Upper lobe of left lung (tissue), 6 donors: ENCODE measurements around the gene FAF1. TPM values are rescaled to one million over a fixed set of nuclear protein-coding genes. Genes with fewer than 3 reads are reported as not detected.

Source experiments
- ATAC-seq, 2 donors: fragments of 200-7000 bp; cut with Tn5 transposase; one replicate each; pipeline ENCODE4 v1.9.1; 2022; ENCODE audit warnings: mild to moderate bottlenecking in 2 of 2, moderate library complexity in 2 of 2; ENCODE audit not compliant: low FRiP score in 2 of 2
- DNase-seq, 2 donors: peaks; one replicate each; pipeline ENCODE4 v3.0.0-alpha.2; 2019 to 2020
- H3K27ac ChIP-seq, 4 donors: fragments of 200-600 bp; sonication (generic); one replicate each; pipeline ENCODE4 v1.5.1; 2016 to 2019
- H3K27me3 ChIP-seq, 4 donors: fragments of 200-600 bp; sonication (generic); one replicate each; pipeline ENCODE4 v1.5.1; 2017 to 2019
- H3K36me3 ChIP-seq, 4 donors: fragments of 200-600 bp; sonication (generic); one replicate each; pipeline ENCODE4 v1.5.1; 2016 to 2019
- H3K4me1 ChIP-seq, 4 donors: fragments of 200-600 bp; sonication (generic); one replicate each; pipeline ENCODE4 v1.5.1; 2018 to 2019
- H3K4me3 ChIP-seq, 4 donors: fragments of 200-600 bp; sonication (generic); one replicate each; pipeline ENCODE4 v1.5.1; 2017 to 2019; ENCODE audit warnings: mild to moderate bottlenecking in 2 of 4, moderate library complexity in 1 of 4
- H3K9me3 ChIP-seq, 4 donors: fragments of 200-600 bp; sonication (generic); one replicate each; pipeline ENCODE4 v1.5.1; 2018 to 2019
- EP300 ChIP-seq, 4 donors: sonication (generic); formaldehyde crosslinking; IDR thresholded peaks; one replicate each; pipeline ENCODE4 v1.5.1; 2017; ENCODE audit warnings: antibody characterized with exemption in 4 of 4, control low read depth in 2 of 4
- POLR2A ChIP-seq, 4 donors: fragments of 450-650 bp; IDR thresholded peaks; one replicate each; pipeline ENCODE4 v1.5.1; 2016 to 2017; ENCODE audit warnings: antibody characterized with exemption in 4 of 4, mild to moderate bottlenecking in 2 of 4
- POLR2AphosphoS5 ChIP-seq, 2 donors: sonication (generic); formaldehyde crosslinking; IDR thresholded peaks; one replicate each; pipeline ENCODE4 v1.5.1; 2017; ENCODE audit warnings: antibody characterized with exemption in 2 of 2
- WGBS, 2 donors: methylation state at CpG; one replicate each; pipeline ENCODE4 v1.1.5; 2017 to 2018; 5-methylcytosine and 5-hydroxymethylcytosine counted together
- total RNA-seq, 6 donors: library from RNA; depleted of rRNA in 4 of 6; stranded (reverse); fragments of >200 nt in 4 of 6; gene quantifications; one replicate each; pipeline versions ENCODE4 v1.1.0 to v1.2.1, GENCODE V29; 2016 to 2021
- TF ChIP-seq, protein P1 (sequence below), 6 experiments: fragments of 450-650 bp in 4 of 6; fragments of 200-600 bp in 2 of 6; sonication (generic) in 2 of 6; IDR thresholded peaks; one replicate each; pipeline ENCODE4 v1.5.1; 2016 to 2019; ENCODE audit warnings: antibody characterized with exemption in 6 of 6
- donor health status: DM: no; HTN: no; CAD: no; lungs with moderate emphysema.
- donor health status: DM: no; HTN: yes; CAD: no; lungs with severe emphysema.

Gene FAF1
- total RNA-seq, 6 donors from 2014 or later, result 30.2 to 52.3 (median 35.0) TPM

DNA sequence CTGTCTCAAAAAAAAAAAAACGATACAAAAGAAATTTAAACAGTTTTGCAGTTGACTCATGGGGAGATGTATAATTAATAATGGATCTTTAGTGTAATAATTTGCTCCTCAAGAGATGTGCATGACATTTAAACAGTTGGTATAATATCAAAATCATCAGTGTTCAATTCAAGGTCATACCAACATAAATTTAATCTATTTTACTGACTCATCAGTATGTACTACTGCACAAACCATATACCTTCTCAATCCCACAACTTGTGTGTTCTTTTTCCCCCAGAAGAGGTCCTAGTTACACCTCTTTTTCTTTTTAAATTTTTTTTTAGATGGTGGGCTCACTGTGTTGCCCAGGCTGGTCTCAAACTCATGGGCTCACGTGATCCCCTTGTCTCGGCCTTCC lies 33.6 kb upstream of the FAF1 start:
- ATAC-seq, result no peak
- WGBS, 2 donors, result 88 to 97% methylated on average over 3 of the region's 3 CpGs

DNA sequence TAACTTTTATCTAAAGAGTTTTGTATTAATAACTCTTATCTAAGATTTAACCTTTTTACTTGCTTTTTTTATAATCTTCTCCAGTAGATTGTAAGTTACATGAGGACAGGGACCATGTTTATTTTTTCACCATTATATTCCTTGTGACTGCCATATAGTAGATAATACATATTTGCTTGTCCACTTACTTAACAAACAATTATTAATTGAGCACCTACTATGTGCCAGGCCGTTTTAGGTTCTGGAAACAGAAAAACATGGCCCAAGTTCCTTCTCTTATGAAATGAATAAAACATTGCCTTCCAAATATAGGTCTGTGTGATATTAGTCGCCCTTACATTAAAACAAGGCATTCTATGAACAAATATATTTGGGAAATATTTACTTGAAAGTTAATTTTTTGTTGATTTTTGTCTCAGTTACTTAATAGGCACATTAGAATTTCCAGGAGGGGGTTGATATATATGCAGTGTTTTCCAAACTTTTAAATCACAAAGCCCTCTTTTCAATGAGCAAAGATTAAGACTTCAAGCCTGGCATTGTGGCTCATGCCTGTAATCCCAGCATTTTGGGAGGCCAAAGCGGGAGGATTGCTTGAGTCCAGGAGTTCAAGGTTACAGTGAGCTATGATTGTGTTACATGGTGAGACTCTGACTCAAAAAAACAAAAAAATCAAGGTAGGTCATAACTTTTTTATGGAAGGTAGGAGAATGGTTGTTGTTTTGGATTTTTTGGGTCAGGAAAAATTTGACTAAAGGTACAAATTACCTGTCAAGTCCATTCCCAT lies 32.7 kb upstream of the FAF1 start:
- TF ChIP-seq, protein P1, sequence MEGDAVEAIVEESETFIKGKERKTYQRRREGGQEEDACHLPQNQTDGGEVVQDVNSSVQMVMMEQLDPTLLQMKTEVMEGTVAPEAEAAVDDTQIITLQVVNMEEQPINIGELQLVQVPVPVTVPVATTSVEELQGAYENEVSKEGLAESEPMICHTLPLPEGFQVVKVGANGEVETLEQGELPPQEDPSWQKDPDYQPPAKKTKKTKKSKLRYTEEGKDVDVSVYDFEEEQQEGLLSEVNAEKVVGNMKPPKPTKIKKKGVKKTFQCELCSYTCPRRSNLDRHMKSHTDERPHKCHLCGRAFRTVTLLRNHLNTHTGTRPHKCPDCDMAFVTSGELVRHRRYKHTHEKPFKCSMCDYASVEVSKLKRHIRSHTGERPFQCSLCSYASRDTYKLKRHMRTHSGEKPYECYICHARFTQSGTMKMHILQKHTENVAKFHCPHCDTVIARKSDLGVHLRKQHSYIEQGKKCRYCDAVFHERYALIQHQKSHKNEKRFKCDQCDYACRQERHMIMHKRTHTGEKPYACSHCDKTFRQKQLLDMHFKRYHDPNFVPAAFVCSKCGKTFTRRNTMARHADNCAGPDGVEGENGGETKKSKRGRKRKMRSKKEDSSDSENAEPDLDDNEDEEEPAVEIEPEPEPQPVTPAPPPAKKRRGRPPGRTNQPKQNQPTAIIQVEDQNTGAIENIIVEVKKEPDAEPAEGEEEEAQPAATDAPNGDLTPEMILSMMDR (IDR thresholded peaks at IDR 0.05), result no peak
- no peak for TF ChIP-seq POLR2AphosphoS5 (IDR thresholded peaks at IDR 0.05)
- TF ChIP-seq POLR2A (IDR thresholded peaks at IDR 0.05), result no peak
- no peak for TF ChIP-seq EP300 (IDR thresholded peaks at IDR 0.05)
- no peak for ATAC-seq
- H3K27me3 ChIP-seq, result no peaks in the 10 kb centered on the region
- DNase-seq, result no peak
- H3K4me1 ChIP-seq, result no peaks in the 10 kb centered on the region
- no peak overlapping the region for H3K27ac ChIP-seq
- no peaks in the 10 kb centered on the region for H3K36me3 ChIP-seq
- 85 to 91% methylated on average over 3 of the region's 3 CpGs for WGBS, 2 donors
- no peak overlapping the region for H3K4me3 ChIP-seq
- no peaks in the 10 kb centered on the region for H3K9me3 ChIP-seq

More for the DNA sequence above, 33.6 kb upstream of the FAF1 start:
- Histone ChIP-seq H3K9me3 (no peaks in the 10 kb centered on the region), H3K4me3 (no peak overlapping the region), H3K27me3 (no peaks in the 10 kb centered on the region), H3K27ac (no peak overlapping the region), H3K4me1 (no peaks in the 10 kb centered on the region), H3K36me3 (no peaks in the 10 kb centered on the region)
- DNase-seq, result no peak
- no peak for TF ChIP-seq EP300 (IDR thresholded peaks at IDR 0.05)
- no peak for TF ChIP-seq POLR2AphosphoS5 (IDR thresholded peaks at IDR 0.05)
- TF ChIP-seq, protein P1 (IDR thresholded peaks at IDR 0.05), result no peak

DNA sequence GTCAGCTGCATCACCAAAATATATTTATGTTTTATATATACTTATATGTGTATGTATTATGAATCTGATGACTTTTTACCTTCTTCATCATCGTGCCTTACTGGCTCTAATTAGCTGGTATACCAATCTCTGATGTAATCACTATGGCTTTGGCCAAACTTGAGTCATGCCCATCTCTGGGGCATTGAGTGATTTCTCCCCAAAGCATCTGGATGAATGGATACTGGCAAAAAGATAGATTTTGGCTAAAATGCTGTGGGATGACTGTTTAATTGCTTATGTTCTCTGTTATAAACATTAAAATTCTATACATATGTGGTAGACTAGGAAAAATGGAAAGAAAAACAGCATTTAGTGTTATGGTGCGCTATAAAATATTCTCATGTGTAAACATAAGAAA lies 29.6 kb upstream of the FAF1 start:
- Histone ChIP-seq H3K27ac (no peak overlapping the region), H3K4me3 (no peak overlapping the region), H3K9me3 (no peaks in the 10 kb centered on the region), H3K36me3 (no peaks in the 10 kb centered on the region), H3K4me1 (no peaks in the 10 kb centered on the region), H3K27me3 (no peaks in the 10 kb centered on the region)
- 91 to 100% methylated on average over 2 of the region's 2 CpGs for WGBS, 2 donors
- DNase-seq, result no peak
- ATAC-seq, result no peak
- TF ChIP-seq POLR2A (IDR thresholded peaks at IDR 0.05), result no peak
- TF ChIP-seq EP300 (IDR thresholded peaks at IDR 0.05), result no peak
- no peak for TF ChIP-seq POLR2AphosphoS5 (IDR thresholded peaks at IDR 0.05)
- TF ChIP-seq, protein P1 (IDR thresholded peaks at IDR 0.05), result no peak

DNA sequence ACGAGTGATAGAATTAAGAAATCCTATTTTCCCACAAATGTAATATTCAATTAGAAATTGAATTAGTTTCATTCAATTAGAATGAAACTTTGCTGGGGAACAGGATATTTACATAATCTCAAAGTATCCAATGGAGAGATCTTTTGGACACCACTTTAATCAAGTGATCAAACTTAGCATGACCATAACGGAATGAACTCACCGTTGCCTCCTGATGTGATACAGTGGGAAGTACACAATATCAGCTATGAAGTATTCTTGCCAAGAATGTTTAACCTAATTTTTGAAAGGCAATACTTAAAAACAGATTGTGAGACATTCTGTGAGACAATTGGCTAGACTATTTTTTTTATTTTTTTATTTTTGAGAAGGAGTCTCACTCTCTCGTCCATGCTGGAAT lies 26.6 kb upstream of the FAF1 start:
- Histone ChIP-seq H3K36me3 (no peaks in the 10 kb centered on the region), H3K27me3 (no peaks in the 10 kb centered on the region), H3K4me3 (no peak overlapping the region), H3K4me1 (no peaks in the 10 kb centered on the region), H3K27ac (no peak overlapping the region), H3K9me3 (no peaks in the 10 kb centered on the region)
- DNase-seq (no peak), ATAC-seq (no peak)
- 70 to 71% methylated on average over 4 of the region's 4 CpGs for WGBS, 2 donors
- TF ChIP-seq, protein P1 (IDR thresholded peaks at IDR 0.05), result no peak
- no peak for TF ChIP-seq POLR2A (IDR thresholded peaks at IDR 0.05)
- TF ChIP-seq EP300 (IDR thresholded peaks at IDR 0.05), result no peak
- TF ChIP-seq POLR2AphosphoS5 (IDR thresholded peaks at IDR 0.05), result no peak

DNA sequence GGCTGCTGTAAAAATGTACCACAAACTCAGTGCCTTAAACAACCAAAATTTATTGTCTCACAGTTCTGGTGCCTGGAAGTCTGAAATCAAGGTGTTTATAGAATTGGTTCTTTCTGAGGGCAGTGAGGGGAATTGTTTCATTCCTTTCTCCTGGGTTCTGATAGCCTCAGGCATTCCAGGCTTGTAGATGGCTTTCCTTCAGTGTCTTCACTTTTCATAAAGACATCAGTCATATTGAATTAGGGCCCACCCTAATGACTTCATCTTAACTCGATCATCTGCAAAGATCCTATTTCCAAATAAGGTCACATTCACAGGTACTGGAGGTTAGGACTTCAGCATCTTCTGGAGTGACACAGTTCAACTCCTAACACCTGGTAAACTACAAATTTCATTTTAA lies 25.0 kb upstream of the FAF1 start:
- DNase-seq, result no peak
- ATAC-seq, result no peak
- Histone ChIP-seq H3K9me3 (no peaks in the 10 kb centered on the region), H3K27ac (no peak overlapping the region), H3K36me3 (no peaks in the 10 kb centered on the region), H3K27me3 (no peaks in the 10 kb centered on the region), H3K4me1 (no peaks in the 10 kb centered on the region), H3K4me3 (no peak overlapping the region)
- WGBS, 2 donors, result 43 to 52% methylated on average over 1 of the region's 1 CpG
- TF ChIP-seq POLR2A (IDR thresholded peaks at IDR 0.05) (no peak), EP300 (IDR thresholded peaks at IDR 0.05) (no peak), POLR2AphosphoS5 (IDR thresholded peaks at IDR 0.05) (no peak)
- TF ChIP-seq, protein P1 (IDR thresholded peaks at IDR 0.05), result no peak
